ENCODE measurements around the gene ADAMTSL2.

DNA sequence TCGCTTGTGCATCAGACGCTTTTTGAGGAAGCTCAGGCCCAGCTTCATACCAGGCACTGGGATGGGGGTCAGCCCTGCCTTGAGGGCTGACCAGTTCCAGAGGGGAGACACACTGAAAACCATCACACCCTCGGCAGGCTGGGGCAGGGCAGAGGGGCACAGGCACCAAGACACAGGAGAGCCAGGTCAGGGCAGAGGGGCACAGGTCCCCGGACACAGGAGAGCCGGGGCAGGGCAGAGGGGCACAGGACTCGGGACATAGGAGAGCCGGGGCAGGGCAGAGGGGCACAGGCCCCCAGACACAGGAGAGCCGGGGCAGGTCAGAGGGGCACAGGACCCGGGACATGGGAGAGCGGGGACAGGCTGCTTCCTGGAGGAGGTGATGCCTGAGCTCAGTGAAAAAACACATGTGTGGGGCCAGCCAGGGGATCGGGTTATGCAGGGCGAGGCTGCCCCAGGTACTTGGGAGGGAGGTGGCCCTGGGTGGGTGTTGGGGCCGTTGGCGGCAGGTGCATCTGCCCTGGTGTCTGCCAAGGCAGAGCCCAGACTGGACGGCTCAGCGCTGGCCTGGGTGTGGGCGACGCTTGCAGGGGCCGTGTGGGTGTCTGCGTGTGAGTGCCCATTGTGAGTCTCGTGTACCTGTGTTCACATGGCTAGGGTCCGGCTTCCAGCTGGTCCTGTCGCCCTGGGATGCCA lies 40.5 kb upstream of the ADAMTSL2 start:
- no peak for TF ChIP-seq POLR2A (IDR thresholded peaks at IDR 0.05)
- TF ChIP-seq, protein P1, sequence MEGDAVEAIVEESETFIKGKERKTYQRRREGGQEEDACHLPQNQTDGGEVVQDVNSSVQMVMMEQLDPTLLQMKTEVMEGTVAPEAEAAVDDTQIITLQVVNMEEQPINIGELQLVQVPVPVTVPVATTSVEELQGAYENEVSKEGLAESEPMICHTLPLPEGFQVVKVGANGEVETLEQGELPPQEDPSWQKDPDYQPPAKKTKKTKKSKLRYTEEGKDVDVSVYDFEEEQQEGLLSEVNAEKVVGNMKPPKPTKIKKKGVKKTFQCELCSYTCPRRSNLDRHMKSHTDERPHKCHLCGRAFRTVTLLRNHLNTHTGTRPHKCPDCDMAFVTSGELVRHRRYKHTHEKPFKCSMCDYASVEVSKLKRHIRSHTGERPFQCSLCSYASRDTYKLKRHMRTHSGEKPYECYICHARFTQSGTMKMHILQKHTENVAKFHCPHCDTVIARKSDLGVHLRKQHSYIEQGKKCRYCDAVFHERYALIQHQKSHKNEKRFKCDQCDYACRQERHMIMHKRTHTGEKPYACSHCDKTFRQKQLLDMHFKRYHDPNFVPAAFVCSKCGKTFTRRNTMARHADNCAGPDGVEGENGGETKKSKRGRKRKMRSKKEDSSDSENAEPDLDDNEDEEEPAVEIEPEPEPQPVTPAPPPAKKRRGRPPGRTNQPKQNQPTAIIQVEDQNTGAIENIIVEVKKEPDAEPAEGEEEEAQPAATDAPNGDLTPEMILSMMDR (IDR thresholded peaks at IDR 0.05), result no peak
